H1 (cell line): ENCODE measurements around the gene COX5A. TPM values are rescaled to one million over a fixed set of nuclear protein-coding genes. Genes with fewer than 3 reads are reported as not detected.

Source experiments
- BCL11A ChIP-seq, 2 experiments: IDR thresholded peaks; one replicate each; pipeline ENCODE4 v1.6.1; 2011; ENCODE audit warnings: low read depth in 2 of 2, low read length in 2 of 2, mild to moderate bottlenecking in 2 of 2
- CHD2 ChIP-seq: IDR thresholded peaks from 2 replicates; pipeline ENCODE4 v1.6.1; 2012; ENCODE audit warnings: low read length, improper control_type of control experiment
- CREB1 ChIP-seq: IDR thresholded peaks from 2 replicates; pipeline ENCODE4 v1.6.1; 2012; ENCODE audit warnings: inconsistent platforms
- EGR1 ChIP-seq: IDR thresholded peaks from 2 replicates; pipeline ENCODE4 v1.6.1; 2011; ENCODE audit warnings: low read depth, low read length, borderline replicate concordance
- EZH2 ChIP-seq: fragments of 200-600 bp; sonication (generic); IDR thresholded peaks from 2 replicates; pipeline ENCODE4 v1.7.1; 2012; ENCODE audit warnings: low read depth, mild to moderate bottlenecking, moderate library complexity, low read length, inconsistent platforms; ENCODE audit not compliant: severe bottlenecking
- GABPA ChIP-seq: IDR thresholded peaks from 2 replicates; pipeline ENCODE4 v1.6.1; 2011; ENCODE audit warnings: mild to moderate bottlenecking, low read length, moderate library complexity, borderline replicate concordance; ENCODE audit not compliant: insufficient read depth
- HDAC2 ChIP-seq, 2 experiments: fragments of 300-600 bp in 1 of 2; sonication (generic) in 1 of 2; IDR thresholded peaks; 2 replicates each; pipeline ENCODE4 v1.6.1; 2011 to 2012; ENCODE audit warnings: low read depth in 2 of 2, low read length in 2 of 2, mild to moderate bottlenecking in 2 of 2, moderate library complexity in 2 of 2, borderline replicate concordance in 1 of 2, inconsistent platforms in 1 of 2
- JUN ChIP-seq: IDR thresholded peaks from 2 replicates; pipeline ENCODE4 v1.6.1; 2011; ENCODE audit warnings: low read depth, mild to moderate bottlenecking, improper control_type of control experiment, low read length
- KDM5A ChIP-seq: fragments of 200-600 bp; IDR thresholded peaks from 2 replicates; pipeline ENCODE4 v1.7.1; 2012; ENCODE audit warnings: mild to moderate bottlenecking, low read length, inconsistent platforms, mixed read lengths
- NANOG ChIP-seq: IDR thresholded peaks from 2 replicates; pipeline ENCODE4 v1.6.1; 2011; ENCODE audit warnings: low read length, low read depth, mild to moderate bottlenecking, inconsistent platforms; ENCODE audit not compliant: insufficient read depth, poor library complexity, severe bottlenecking
- POLR2AphosphoS5 ChIP-seq: IDR thresholded peaks from 2 replicates; pipeline ENCODE4 v1.6.1; 2011; ENCODE audit warnings: low read depth, low read length
- RBBP5 ChIP-seq: IDR thresholded peaks from 2 replicates; pipeline ENCODE4 v1.7.1; 2012; ENCODE audit warnings: low read depth, mild to moderate bottlenecking, inconsistent platforms, low read length, moderate library complexity, borderline replicate concordance
- SIN3A ChIP-seq, 2 experiments: IDR thresholded peaks in 1 of 2; conservative IDR thresholded peaks in 1 of 2; 2 replicates each; pipeline ENCODE4 v1.6.1; 2011 to 2012; ENCODE audit warnings: low read length in 2 of 2, improper control_type of control experiment in 1 of 2, low read depth in 1 of 2, mild to moderate bottlenecking in 1 of 2
- SIRT6 ChIP-seq: IDR thresholded peaks from one replicate; pipeline ENCODE4 v1.7.1; 2012; ENCODE audit warnings: low read length, inconsistent platforms
- SIX5 ChIP-seq: IDR thresholded peaks from 2 replicates; pipeline ENCODE4 v1.6.1; 2011; ENCODE audit warnings: mild to moderate bottlenecking, low read depth, low read length
- SUZ12 ChIP-seq: fragments of 200-600 bp; sonication (generic); IDR thresholded peaks from 2 replicates; pipeline ENCODE4 v1.6.1; 2012; ENCODE audit warnings: mild to moderate bottlenecking, inconsistent platforms, low read length, moderate library complexity, mixed read lengths
- TCF12 ChIP-seq: IDR thresholded peaks from 2 replicates; pipeline ENCODE4 v1.6.1; 2011; ENCODE audit warnings: low read depth, mild to moderate bottlenecking, low read length
- TEAD4 ChIP-seq: IDR thresholded peaks from 2 replicates; pipeline ENCODE4 v1.6.1; 2012; ENCODE audit warnings: low read depth, low read length, inconsistent platforms, mixed read lengths
- polyA plus RNA-seq, 7 experiments: library from polyadenylated mRNA; depleted of rRNA in 3 of 7; stranded (reverse) in 5 of 7; unstranded in 2 of 7; fragments of >200 nt in 5 of 7; fragments of 200-250 nt in 2 of 7; gene quantifications; 1 replicate in 5 of 7; 2 replicates in 1 of 7; 4 replicates in 1 of 7; pipeline versions ENCODE4 v1.2.1 to v1.2.3, GENCODE V29; 2011 to 2013; ENCODE audit warnings: missing spikeins in 2 of 7, mixed read lengths in 2 of 7
- total RNA-seq: library from RNA; stranded (reverse); fragmentation: NEBNext Ultra II Directional; extraction: Animal tissue kit (Norgen Biotek cat#: 25700); gene quantifications from 2 replicates; pipeline ENCODE4 v1.2.1, GENCODE V29; 2021
- TF ChIP-seq, protein P1 (sequence below): IDR thresholded peaks from 2 replicates; pipeline ENCODE4 v1.6.1; 2011; ENCODE audit warnings: low read length, improper control_type of control experiment
- TF ChIP-seq, protein P2 (sequence below), 3 experiments: IDR thresholded peaks; 1 replicate in 2 of 3; 2 replicates in 1 of 3; pipeline versions ENCODE4 v1.5.1 to v1.6.1; 2011; ENCODE audit warnings: low read length in 3 of 3, mild to moderate bottlenecking in 3 of 3, inconsistent platforms in 2 of 3, low read depth in 1 of 3, moderate library complexity in 1 of 3; ENCODE audit not compliant: insufficient read depth in 1 of 3; ENCODE audit errors: control extremely low read depth in 1 of 3

The COX5A gene
- total and polyA plus RNA-seq, 2 of the 8 experiments (the other 6 are each of a cell fraction or from before 2014, with no cell fraction given), result 270 to 367 TPM

DNA sequence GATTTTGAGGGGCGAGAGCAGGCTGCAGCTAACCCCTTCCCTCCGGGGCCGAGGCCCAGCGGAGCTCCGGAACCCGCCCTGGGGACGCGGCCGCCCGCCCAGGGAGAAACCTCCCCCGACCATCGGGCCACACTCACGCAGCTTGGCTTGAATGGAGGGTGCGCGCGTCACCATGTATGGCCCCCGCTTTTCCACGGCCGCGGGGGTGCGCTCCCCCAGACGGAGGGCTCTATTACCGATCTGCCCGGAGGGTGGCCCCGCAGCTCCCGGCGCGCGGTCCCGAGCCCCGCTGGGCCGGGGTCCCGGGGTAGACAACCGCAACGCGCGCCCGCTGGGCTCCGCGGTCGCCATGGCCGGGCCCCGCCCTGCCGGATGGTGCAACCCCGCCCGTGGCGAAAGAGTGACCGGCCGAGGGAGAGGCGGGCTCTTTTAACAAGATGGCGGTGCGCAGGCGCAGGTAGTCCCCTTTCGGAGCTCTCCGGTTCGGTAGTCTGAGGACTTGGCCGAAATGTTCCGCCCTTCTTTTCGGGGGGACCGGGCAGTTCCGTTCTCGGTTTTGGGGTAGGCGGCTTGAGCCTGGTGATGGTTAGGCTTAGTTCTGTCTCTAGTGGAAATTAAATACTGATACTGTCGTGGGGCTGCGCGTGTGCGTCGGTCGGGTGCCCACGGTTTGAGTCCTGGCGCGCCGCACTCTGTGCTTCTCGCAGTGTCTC lies 31.3 kb downstream of the COX5A start, which contains the start of gene FAM219B (continued):
- TF ChIP-seq TEAD4 (no peak), GABPA (no peak), SIN3A (conservative IDR thresholded peaks at IDR 0.05 in 1 of 2, IDR thresholded peaks at IDR 0.05 in 1 of 2; ENCODE audit: low read depth in 1 of 2, low read length in 2 of 2) (0 out of 4 replicates have a peak, but pooled peaks have one; percentile 5 to 53), RBBP5 (no peak), CREB1 (peak; percentile 11; the same call in 1 of the 2 replicates), KDM5A (no peak), NANOG (no peak), SUZ12 (no peak), TCF12 (no peak), POLR2AphosphoS5 (peak; percentile 41; the same call in 1 of the 2 replicates), EGR1 (no peak), EZH2 (no peak), SIRT6 (no peak), CHD2 (no peak), JUN (no peak), BCL11A (IDR thresholded peaks at IDR 0.05; ENCODE audit: low read depth in 2 of 2, low read length in 2 of 2) (no peak), SIX5 (no peak), HDAC2 (IDR thresholded peaks at IDR 0.05; ENCODE audit: borderline replicate concordance in 1 of 2, low read depth in 2 of 2, low read length in 2 of 2) (peak in 1 of 2 experiments; percentile 57; a peak in 1 of 4 replicates)
- TF ChIP-seq, protein P1, sequence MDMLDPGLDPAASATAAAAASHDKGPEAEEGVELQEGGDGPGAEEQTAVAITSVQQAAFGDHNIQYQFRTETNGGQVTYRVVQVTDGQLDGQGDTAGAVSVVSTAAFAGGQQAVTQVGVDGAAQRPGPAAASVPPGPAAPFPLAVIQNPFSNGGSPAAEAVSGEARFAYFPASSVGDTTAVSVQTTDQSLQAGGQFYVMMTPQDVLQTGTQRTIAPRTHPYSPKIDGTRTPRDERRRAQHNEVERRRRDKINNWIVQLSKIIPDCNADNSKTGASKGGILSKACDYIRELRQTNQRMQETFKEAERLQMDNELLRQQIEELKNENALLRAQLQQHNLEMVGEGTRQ, result no peak
- TF ChIP-seq, protein P2, sequence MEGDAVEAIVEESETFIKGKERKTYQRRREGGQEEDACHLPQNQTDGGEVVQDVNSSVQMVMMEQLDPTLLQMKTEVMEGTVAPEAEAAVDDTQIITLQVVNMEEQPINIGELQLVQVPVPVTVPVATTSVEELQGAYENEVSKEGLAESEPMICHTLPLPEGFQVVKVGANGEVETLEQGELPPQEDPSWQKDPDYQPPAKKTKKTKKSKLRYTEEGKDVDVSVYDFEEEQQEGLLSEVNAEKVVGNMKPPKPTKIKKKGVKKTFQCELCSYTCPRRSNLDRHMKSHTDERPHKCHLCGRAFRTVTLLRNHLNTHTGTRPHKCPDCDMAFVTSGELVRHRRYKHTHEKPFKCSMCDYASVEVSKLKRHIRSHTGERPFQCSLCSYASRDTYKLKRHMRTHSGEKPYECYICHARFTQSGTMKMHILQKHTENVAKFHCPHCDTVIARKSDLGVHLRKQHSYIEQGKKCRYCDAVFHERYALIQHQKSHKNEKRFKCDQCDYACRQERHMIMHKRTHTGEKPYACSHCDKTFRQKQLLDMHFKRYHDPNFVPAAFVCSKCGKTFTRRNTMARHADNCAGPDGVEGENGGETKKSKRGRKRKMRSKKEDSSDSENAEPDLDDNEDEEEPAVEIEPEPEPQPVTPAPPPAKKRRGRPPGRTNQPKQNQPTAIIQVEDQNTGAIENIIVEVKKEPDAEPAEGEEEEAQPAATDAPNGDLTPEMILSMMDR (IDR thresholded peaks at IDR 0.05; ENCODE audit: control extremely low read depth in 1 of 3, insufficient read depth in 1 of 3, low read depth in 1 of 3, low read length in 3 of 3), result no peak
